ENCODE measurements around the gene GJC1. TPM values are rescaled to one million over a fixed set of nuclear protein-coding genes. Genes with fewer than 3 reads are reported as not detected.

Gene GJC1
- total and polyA plus RNA-seq, 2 of the 8 experiments (the other 6 are each of a cell fraction or from before 2014, with no cell fraction given): 29.1 to 154 TPM

- TF ChIP-seq NRF1 (IDR thresholded peaks at IDR 0.05; ENCODE audit: low read depth, low read length) (no peak), CBX5 (IDR thresholded peaks at IDR 0.05; ENCODE audit: low read depth, low read length) (no peak), MAX (IDR thresholded peaks at IDR 0.05) (no peak), BRCA1 (IDR thresholded peaks at IDR 0.05; ENCODE audit: low read depth, low read length) (no peak), SP2 (IDR thresholded peaks at IDR 0.05; ENCODE audit: low read length) (no peak), CHD7 (IDR thresholded peaks at IDR 0.05; ENCODE audit: insufficient replicate concordance, low read length) (no peak), ATF3 (IDR thresholded peaks at IDR 0.05; ENCODE audit: insufficient read depth, low read depth, low read length) (no peak)
Observed at GRCh38 chr17:44875761-44876160, 45.7 kb upstream of the GJC1 start (continued).

Data from H1 (cell line).